Right ventricle myocardium superior (tissue), 1 donor: ENCODE results near the gene OR4F6. TPM values are rescaled to one million over a fixed set of nuclear protein-coding genes. Genes with fewer than 3 reads are reported as not detected.

Source experiments
- ATAC-seq: fragments of 200-7000 bp; cut with Tn5 transposase; one replicate; pipeline ENCODE4 v1.9.1; 2020; ENCODE audit warnings: mild to moderate bottlenecking; ENCODE audit not compliant: poor library complexity
- DNase-seq: peaks from one replicate; pipeline ENCODE4 v3.0.0-alpha.2; 2020
- intact Hi-C: fragments of 100-400 bp; cut with DNase I; formaldehyde crosslinking; loops from one replicate; pipeline ENCODE4 v1.11.2; 2022
- total RNA-seq: library from RNA; stranded (reverse); fragmentation: NEBNext Ultra II Directional; extraction: Animal tissue kit (Norgen Biotek cat#: 25700); gene quantifications from one replicate; pipeline ENCODE4 v1.2.1, GENCODE V29; 2021
- donor health status: DM: no; HTN: yes; CAD: no; lungs with severe emphysema.

OR4F6 gene
- total RNA-seq, 1 donor from 2014 or later, result not detected

DNA sequence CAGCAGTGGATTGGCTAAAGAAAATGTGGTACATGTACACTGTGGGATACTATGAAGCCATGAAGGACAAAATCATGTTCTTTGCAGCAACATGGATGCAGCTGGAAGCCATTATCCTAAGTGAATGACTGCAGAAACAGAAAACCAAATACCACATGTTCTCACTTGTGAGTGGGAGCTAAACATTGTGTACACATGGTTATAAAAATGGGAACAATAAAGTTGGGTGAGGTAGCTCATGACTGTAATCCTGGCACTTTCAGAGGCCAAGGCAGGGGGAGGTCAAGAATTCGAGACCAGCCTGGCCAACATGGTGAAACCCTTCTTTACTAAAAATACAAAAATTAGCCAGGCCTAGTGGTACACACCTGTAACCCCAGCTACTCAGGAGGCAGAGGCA lies 3.6 kb upstream of the OR4F6 start:
- intact Hi-C loops, result no loop called here
- DNase-seq (no peak), ATAC-seq (no peak)

DNA sequence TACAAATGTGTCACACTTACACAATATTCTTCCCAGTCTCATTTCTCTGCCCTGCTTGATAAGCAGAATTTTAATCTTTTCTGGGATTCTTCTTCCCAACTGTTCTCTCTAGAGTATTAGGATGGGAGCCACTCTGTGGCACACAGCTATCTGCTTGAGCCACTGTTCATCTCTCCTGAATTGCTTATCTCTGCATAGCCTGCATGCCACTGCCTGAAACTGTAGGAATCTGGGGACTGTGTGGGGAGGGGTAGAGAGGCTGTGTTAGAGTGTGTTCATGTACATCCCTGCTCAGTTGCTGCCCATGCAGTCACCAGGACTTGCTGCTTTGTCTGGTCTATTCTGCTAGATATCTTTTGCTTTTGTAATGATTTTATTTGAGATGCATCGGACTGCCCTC lies 2.3 kb upstream of the OR4F6 start:
- no peak for DNase-seq
- no peak for ATAC-seq
- intact Hi-C loops, result no loop called here

DNA sequence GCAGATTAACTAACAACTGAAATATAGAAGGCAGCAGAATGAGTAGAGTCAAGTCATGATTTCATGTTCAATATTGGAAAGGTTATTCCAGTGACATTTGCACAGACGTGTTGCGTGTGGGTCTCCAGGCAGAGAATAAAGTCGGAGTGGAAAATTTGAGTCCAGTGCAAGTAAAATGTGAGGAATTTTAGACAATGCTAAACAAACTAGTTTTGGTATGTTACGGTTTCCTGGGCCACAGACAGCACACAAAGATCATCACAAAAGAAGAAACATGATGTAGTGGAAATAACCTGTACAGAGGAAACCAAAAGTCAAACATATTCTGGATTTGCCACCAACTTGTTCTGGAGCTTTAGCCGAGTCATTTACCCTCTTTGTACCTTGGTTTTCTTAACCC lies 367 bp downstream of the OR4F6 start:
- DNase-seq (no peak), ATAC-seq (no peak)
- intact Hi-C loops, result no loop called here

DNA sequence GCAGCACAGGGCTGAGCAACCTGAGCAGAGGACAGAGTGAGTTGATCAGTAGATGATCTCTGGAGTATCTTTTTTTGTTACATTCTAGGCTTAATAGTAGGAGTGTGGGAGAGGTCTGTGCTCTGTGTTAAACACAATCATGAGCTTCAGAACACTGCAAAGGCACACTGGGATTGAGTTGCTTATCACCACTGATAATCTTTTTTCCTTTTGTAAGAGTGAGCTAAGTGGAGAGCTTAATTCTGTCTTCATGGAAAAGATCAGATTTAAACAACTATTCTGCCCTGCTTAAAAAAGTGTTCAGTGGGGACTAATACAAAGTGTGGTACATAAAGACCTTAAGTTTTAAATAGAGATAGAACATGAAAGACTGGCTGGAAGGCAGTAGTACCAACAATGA lies 1.1 kb downstream of the OR4F6 start:
- DNase-seq (no peak), ATAC-seq (no peak)
- intact Hi-C loops, result no loop called here

DNA sequence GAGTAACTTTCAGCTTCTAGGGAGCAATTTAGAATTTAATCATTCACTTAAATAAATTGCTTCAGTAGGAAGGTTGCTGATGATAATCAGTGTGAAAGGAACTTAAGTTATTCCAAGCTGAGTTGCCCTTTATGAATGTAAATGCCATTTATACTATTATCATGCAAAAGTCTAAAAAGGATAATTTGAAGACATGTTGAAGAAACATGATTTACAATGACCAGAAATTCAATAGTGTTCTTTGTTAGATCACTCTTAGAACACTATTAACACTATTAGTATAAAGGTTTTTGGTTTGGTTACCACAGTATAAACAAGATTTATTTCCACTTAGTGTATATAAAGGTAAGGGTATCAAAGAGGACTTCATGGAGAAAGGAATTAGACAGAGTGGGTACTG lies 1.6 kb downstream of the OR4F6 start:
- no peak for DNase-seq
- no peak for ATAC-seq
- intact Hi-C loops, result no loop called here

DNA sequence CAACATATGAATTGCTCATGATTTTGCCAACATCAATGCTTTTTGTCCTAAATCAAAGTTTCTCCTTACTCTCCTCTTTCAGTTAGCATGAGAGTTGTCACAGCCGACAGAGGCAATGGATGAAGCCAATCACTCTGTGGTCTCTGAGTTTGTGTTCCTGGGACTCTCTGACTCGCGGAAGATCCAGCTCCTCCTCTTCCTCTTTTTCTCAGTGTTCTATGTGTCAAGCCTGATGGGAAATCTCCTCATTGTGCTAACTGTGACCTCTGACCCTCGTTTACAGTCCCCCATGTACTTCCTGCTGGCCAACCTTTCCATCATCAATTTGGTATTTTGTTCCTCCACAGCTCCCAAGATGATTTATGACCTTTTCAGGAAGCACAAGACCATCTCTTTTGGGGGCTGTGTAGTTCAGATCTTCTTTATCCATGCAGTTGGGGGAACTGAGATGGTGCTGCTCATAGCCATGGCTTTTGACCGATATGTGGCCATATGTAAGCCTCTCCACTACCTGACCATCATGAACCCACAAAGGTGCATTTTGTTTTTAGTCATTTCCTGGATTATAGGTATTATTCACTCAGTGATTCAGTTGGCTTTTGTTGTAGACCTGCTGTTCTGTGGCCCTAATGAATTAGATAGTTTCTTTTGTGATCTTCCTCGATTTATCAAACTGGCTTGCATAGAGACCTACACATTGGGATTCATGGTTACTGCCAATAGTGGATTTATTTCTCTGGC lies 2.5 kb downstream of the OR4F6 start:
- no peak for ATAC-seq
- intact Hi-C loops, result no loop called here
- no peak for DNase-seq

DNA sequence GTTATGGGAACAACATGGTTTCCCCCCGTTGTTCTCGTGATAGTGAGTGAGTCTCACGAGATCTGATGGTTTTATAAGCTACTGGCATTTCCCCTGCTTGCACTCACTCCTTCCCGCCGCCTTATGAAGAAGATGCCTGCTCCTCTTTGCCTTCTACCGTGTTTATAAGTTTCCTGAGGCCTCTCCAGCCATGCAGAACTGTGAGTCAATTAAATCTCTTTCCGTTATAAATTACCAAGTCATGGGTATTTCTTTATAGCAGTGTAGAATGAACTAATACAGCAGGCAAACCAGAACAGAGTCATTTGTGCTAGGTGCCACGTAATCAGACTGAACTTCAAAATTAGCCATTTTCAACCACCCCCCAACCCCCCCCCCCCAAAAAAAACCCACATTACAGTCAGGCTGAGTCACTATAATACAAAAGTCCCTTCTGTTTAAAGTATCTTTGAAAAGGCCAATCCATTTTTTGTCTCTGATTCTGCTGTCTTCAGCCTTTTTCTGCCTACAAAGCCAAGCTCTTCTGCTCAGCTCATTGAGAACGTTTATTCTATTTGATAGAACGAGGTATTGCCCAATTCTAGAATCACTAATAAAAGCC lies 4.1 kb downstream of the OR4F6 start:
- no peak for DNase-seq
- intact Hi-C loops, result no loop called here
- ATAC-seq, result no peak

DNA sequence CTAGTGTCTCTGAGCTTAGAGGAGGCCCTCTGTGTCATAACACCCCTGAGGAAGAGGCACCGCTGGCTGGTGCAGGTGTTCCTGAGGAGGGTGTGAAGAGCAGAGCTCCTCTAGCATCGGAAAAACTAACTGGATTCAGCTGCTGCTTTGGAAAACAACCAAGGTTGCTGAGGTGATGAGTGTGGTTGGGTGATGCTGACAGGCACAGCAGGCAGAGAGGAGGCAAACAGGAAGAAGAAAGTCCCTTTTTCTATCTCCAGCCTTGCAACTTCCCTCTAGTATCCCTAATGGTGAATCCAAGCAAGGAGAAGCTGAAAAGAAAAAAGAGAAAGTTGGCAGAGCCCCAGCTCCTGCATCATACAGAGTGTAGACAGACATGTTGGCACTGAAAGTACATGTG lies 4.9 kb downstream of the OR4F6 start:
- intact Hi-C loops, result no loop called here
- no peak for DNase-seq
- no peak for ATAC-seq

DNA sequence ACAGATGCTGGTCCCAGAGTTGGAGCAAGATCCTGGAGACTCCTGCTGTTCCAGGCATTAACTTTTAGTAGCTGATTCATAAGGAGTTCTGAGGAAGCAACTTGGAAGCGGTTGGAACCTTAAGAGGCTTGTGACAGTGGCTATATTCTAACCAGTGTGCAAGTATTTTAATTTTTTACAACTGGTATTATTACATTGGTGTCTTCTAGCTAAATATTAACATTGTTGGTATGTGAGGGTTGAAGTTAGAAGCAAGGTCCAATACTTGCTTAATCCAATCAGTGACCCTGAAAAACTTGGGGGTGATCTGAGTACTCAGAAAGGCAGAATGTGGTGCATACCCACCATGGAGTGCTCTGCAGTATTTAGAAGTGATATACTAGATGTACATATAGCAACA lies 7.1 kb downstream of the OR4F6 start:
- intact Hi-C loops, result no loop called here
- ATAC-seq, result no peak
- no peak for DNase-seq

DNA sequence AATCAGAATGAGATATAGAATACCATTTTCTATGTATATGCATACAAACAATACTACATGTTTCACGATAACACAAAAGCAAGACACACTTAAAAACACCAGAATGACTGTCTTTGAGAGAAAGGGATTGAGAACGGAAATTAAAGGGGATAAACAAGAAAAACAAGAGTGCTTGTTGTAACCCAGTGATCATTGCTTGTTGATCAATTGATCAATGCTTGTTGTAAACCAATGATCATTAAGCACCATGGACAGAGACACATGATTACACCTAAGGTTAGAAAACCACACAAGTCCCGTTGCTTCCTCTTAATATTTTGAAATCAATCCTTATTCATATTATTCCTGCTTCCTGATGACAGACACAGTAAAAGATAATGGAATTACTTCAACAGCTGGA lies 7.6 kb downstream of the OR4F6 start:
- DNase-seq, result no peak
- intact Hi-C loops, result no loop called here
- ATAC-seq, result no peak

DNA sequence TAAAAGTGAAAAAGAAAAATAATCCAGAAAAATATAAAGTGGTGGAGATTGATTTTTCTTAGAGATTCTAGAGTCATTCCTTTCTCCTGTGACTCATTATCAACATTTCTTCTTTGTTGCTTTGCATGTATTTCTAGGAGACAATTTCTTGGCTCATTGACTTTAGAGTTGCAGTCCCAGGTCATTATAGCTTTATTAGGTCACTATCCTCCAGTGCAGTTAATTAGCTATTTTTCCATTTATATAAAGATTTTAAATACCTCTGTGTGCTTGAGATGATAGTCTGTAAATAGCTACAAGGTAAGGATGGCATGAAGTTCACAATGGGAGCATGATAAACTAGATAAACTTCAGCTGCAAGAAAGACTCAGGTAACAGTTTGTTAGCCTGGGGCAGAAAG lies 8.6 kb downstream of the OR4F6 start, which contains the start of gene OR4F15:
TSS of gene OR4F15 (plus strand) at position 301 of the 400 bp plus-strand sequence. CDS start 5,985 bp downstream, outside the sequence.
- ATAC-seq, result no peak
- no peak for DNase-seq
- intact Hi-C loops, result no loop called here

DNA sequence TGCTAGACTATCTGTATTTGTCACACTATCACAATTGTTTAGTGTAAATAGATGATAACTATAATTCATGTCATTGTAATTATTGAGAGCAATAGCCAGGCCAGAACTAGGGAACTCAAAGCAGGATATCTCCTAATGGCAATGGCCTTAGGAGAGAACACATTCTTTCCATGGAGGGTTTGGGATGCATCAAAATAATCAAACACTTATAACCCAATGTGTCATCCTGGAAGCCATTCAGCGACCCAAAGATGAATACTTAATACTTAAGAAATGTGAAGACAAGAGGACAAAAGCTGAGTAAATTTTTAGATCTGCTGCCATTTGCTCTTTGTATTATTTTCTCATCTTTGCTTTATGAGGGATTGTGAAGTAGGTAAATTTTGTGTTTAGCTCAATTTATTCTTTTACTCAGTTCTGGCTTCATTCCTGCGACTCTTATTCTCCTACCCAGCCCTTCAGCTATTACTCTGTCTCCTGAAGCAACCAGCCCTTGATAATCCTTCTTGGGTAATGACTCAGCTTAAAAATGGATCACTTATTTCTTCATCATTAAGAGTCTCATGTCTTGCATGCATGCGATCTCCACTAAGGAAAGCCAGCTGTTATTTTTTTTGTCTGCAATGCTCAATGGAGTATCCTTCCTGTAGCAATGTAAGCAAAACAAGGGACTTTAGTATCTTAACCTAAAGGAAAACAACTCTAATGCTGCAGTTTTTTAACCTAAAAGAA lies 10.7 kb downstream of the OR4F6 start:
- intact Hi-C loops, result no loop called here
- DNase-seq, result no peak

DNA sequence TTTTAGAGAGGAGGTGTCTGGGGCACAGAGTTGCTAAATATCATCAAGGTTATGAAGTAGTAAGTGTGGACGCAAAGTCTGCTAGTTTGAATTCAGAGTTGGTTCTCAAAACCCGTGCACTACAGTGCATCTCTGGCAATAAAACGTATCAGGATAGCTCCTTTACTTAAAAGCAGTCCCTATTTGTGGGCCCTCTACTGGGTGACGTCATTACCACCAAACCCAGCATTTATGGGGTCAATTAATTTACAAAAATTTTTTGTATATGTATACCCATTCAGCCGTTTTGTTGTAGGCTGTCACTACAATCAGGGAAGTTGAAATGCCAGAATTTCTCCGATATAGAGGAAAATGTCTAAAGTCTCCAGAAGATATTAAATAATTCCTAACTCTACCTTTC lies 17.5 kb downstream of the OR4F6 start:
- no peak for DNase-seq
- ATAC-seq, result no peak
- intact Hi-C loops, result no loop called here

More for the DNA sequence above, 10.7 kb downstream of the OR4F6 start:
- no peak for ATAC-seq

DNA sequence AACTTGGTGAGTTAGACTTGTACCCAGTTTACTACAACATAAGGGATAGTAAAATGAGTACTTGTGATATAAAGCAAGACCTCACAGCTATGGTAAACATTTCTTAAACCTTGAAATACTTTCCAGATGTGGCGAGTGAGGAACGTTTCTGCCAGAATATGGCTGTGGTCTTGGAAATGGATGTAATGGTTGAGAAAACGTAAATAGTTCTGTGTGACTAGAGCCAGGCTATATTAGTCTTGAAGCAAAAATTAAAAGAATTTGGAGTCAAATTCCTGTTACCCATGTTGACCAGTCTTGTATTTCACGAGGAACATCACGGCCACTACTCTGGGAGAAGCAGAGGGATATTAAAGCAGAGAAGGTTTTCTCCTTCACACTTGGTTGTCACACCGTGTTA lies 23.9 kb downstream of the OR4F6 start:
- intact Hi-C loops, result no loop called here
- no peak for ATAC-seq
- DNase-seq, result no peak

DNA sequence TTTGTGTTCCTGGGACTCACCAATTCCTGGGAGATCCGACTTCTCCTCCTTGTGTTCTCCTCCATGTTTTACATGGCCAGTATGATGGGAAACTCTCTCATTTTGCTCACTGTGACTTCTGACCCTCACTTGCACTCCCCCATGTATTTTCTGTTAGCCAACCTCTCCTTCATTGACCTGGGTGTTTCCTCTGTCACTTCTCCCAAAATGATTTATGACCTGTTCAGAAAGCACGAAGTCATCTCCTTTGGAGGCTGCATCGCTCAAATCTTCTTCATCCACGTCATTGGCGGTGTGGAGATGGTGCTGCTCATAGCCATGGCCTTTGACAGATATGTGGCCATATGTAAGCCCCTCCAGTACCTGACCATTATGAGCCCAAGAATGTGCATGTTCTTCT lies 25.5 kb downstream of the OR4F6 start:
- ATAC-seq (no peak), DNase-seq (no peak)
- intact Hi-C loops, result no loop called here

DNA sequence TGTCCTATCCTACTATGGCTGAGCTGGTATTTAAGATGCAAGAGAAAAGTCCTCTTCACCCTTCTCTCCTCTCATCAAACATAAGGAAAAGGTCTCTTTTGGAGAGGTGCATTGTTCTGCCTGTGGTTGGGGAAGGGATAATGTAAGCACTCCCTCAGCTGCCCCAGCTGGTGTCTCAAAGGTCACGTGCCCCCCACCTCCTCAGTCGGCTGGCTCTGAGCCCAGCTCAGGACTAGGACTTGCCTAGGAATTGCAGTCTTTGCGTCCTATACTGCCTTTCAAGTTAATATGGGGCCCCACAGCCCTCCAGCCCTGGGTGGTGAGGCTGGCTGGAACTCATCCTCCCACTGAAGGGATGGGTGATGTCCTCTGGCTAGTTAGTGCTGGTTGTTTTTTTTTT lies 38.3 kb downstream of the OR4F6 start:
- no peak for DNase-seq
- ATAC-seq, result no peak
- intact Hi-C loops, result no loop called here

DNA sequence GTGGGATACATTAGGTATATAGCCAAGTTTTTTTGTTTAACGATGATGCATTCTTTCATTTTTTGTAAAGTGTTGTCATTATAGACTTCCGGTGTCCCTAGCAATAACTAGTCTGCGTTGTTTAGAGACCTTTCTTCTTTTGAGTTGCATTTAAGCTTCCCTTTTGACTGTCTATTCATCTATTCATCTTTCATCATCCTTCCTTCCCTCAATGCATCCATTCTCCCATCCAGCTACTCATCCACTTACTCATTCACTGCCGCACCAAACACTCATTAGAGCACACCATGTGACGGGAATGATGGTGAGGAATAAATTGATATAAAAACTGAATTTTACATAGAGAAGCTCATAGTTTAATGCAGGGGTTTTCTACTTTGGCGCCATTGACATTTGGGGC lies 41.6 kb downstream of the OR4F6 start:
- DNase-seq (no peak), ATAC-seq (no peak)
- intact Hi-C loops, result no loop called here

DNA sequence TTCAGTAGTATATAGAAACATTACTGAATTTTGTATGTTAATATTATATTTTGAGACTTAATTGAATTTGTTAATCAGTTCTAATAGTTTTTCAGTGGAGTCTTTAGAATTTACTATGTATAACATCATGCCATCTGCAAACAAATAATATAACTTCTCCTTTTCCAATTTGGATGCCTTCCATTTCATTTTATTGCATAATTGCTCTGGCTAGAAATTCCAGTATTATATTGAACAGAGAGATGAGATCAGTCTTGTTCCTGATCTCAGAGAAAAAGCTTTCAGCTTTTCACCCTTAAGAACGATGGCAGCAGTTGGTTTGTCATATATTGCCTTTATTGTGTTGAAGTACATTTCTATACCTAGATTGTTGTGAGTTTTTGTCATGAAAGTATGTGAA lies 49.0 kb downstream of the OR4F6 start:
- DNase-seq (no peak), ATAC-seq (no peak)
- intact Hi-C loops, result no loop called here
